ENCODE measurements around the gene EXOC3L1.

- TF ChIP-seq CTCF (IDR thresholded peaks at IDR 0.05) (no peak), POLR2A (IDR thresholded peaks at IDR 0.05) (no peak)
Measured at GRCh38 chr16:67188323-67188722, 1.6 kb downstream of the EXOC3L1 start.
